Activated T-helper 1 cell treated with anti-CD3 and anti-CD28 coated beads, Interleukin-12 subunit alpha, Interleukin-12 subunit beta, Interleukin-2, Interleukin-4 antibody, amounts not matched to agents 30 ng/mL and 10 ng/mL and 1 ng/mL, durations not matched to agents 14 hours and 24 hours and 36 hours (primary cell): ENCODE measurements around the gene OR2T10. TPM values are rescaled to one million over a fixed set of nuclear protein-coding genes. Genes with fewer than 3 reads are reported as not detected.

Source experiments
- DNase-seq: peaks from one replicate; pipeline ENCODE4 v3.0.0; 2021; ENCODE audit warnings: low spot score
- H3K27ac Mint-ChIP-seq: one replicate; pipeline ENCODE4 v1.8.0; 2021; ENCODE audit warnings: mild to moderate bottlenecking, mixed read lengths
- H3K27me3 Mint-ChIP-seq: one replicate; pipeline ENCODE4 v1.8.0; 2022; ENCODE audit warnings: mild to moderate bottlenecking, moderate library complexity, mixed read lengths; ENCODE audit not compliant: insufficient read depth
- H3K36me3 Mint-ChIP-seq: one replicate; pipeline ENCODE4 v1.8.0; 2021; ENCODE audit warnings: low read depth, mixed read lengths
- H3K4me1 Mint-ChIP-seq: one replicate; pipeline ENCODE4 v1.8.0; 2021; ENCODE audit warnings: low read depth, mixed read lengths
- H3K4me3 Mint-ChIP-seq: one replicate; pipeline ENCODE4 v1.8.0; 2021; ENCODE audit warnings: mild to moderate bottlenecking, moderate library complexity, mixed read lengths
- H3K9me3 Mint-ChIP-seq: one replicate; pipeline ENCODE4 v1.8.0; 2021; ENCODE audit warnings: mixed read lengths
- intact Hi-C: fragments of 100-400 bp; cut with micrococcal nuclease; formaldehyde crosslinking; loops from one replicate; pipeline ENCODE4 v1.15.1; 2024
- total RNA-seq: library from RNA; stranded (reverse); gene quantifications from 2 replicates; pipeline ENCODE4 v1.2.3, GENCODE V29; 2022

OR2T10 gene
- total RNA-seq, 1 donor from 2014 or later = not detected

GRCh38 chr1:248625166-248625565 lies 27.7 kb upstream of the OR2T10 start:
- H3K36me3 Mint-ChIP-seq = no peaks in the 10 kb centered on the region
- intact Hi-C loops = no loop called here
- no peak overlapping the region for H3K4me3 Mint-ChIP-seq
- no peaks in the 10 kb centered on the region for H3K4me1 Mint-ChIP-seq
- no peaks in the 10 kb centered on the region for H3K27me3 Mint-ChIP-seq
- no peak overlapping the region for H3K27ac Mint-ChIP-seq
- DNase-seq = no peak
- no peaks in the 10 kb centered on the region for H3K9me3 Mint-ChIP-seq

- Mint-ChIP-seq H3K9me3 (no peaks in the 10 kb centered on the region), H3K27ac (no peak overlapping the region), H3K36me3 (no peaks in the 10 kb centered on the region)
Measured at GRCh38 chr1:248622570-248623001, 25.1 kb upstream of the OR2T10 start.

GRCh38 chr1:248621770-248622169 lies 24.3 kb upstream of the OR2T10 start:
- intact Hi-C loops = loop anchor here (1.0 kb wide), 2 partner anchors 66 to 186 kb away; no protein-coding TSS in a partner anchor
- Mint-ChIP-seq H3K4me1 (peaks cover 9% of the 10 kb centered on the region), H3K36me3 (no peaks in the 10 kb centered on the region), H3K9me3 (no peaks in the 10 kb centered on the region), H3K4me3 (no peak overlapping the region), H3K27me3 (no peaks in the 10 kb centered on the region), H3K27ac (no peak overlapping the region)
- DNase-seq = no peak

More at GRCh38 chr1:248622570-248623001, 25.1 kb upstream of the OR2T10 start:
- H3K4me1 Mint-ChIP-seq = peaks cover 9% of the 10 kb centered on the region
- H3K4me3 Mint-ChIP-seq = no peak overlapping the region
- H3K27me3 Mint-ChIP-seq = no peaks in the 10 kb centered on the region
- intact Hi-C loops = loop anchor here (1.0 kb wide), 2 partner anchors 65 to 185 kb away; no protein-coding TSS in a partner anchor
- no peak for DNase-seq

- Mint-ChIP-seq H3K9me3 (no peaks in the 10 kb centered on the region), H3K36me3 (no peaks in the 10 kb centered on the region), H3K4me1 (peaks cover 13% of the 10 kb centered on the region), H3K4me3 (no peak overlapping the region), H3K27me3 (no peaks in the 10 kb centered on the region), H3K27ac (no peak overlapping the region)
- DNase-seq = no peak
- intact Hi-C loops = loop anchor here (2.0 to 10.0 kb wide), 2 partner anchors 68 to 214 kb away; partner anchors contain the start of gene OR2T1
Measured at GRCh38 chr1:248618878-248619277, 21.4 kb upstream of the OR2T10 start.

GRCh38 chr1:248618119-248618518 lies 20.6 kb upstream of the OR2T10 start:
- H3K27ac Mint-ChIP-seq = no peak overlapping the region
- no peak overlapping the region for H3K4me3 Mint-ChIP-seq
- no peaks in the 10 kb centered on the region for H3K9me3 Mint-ChIP-seq
- no peaks in the 10 kb centered on the region for H3K36me3 Mint-ChIP-seq
- no peak for DNase-seq
- no peaks in the 10 kb centered on the region for H3K27me3 Mint-ChIP-seq
- H3K4me1 Mint-ChIP-seq = peaks cover 21% of the 10 kb centered on the region
- intact Hi-C loops = loop anchor here (2.0 to 10.0 kb wide), 2 partner anchors 69 to 213 kb away; partner anchors contain the start of gene OR2T1

GRCh38 chr1:248613742-248614141 lies 16.2 kb upstream of the OR2T10 start:
- Mint-ChIP-seq H3K27ac (peak overlapping the region; percentile 80), H3K9me3 (no peaks in the 10 kb centered on the region), H3K4me1 (peaks cover 23% of the 10 kb centered on the region), H3K36me3 (no peaks in the 10 kb centered on the region), H3K4me3 (no peak overlapping the region), H3K27me3 (no peaks in the 10 kb centered on the region)
- DNase-seq = no peak
- intact Hi-C loops = loop anchor here (10.0 kb wide), 1 partner anchor 209 kb away; the partner anchor contains the start of gene OR2T1

- no peak for DNase-seq
- H3K4me1 Mint-ChIP-seq = peaks cover 19% of the 10 kb centered on the region
- no peaks in the 10 kb centered on the region for H3K27me3 Mint-ChIP-seq
- H3K9me3 Mint-ChIP-seq = no peaks in the 10 kb centered on the region
- H3K4me3 Mint-ChIP-seq = no peak overlapping the region
- H3K36me3 Mint-ChIP-seq = no peaks in the 10 kb centered on the region
- H3K27ac Mint-ChIP-seq = peak overlapping the region; percentile 44
- intact Hi-C loops = loop anchor here (10.0 kb wide), 1 partner anchor 207 kb away; the partner anchor contains the start of gene OR2T1
Measured at GRCh38 chr1:248611883-248612414, 14.4 kb upstream of the OR2T10 start.

GRCh38 chr1:248610301-248610700 lies 12.8 kb upstream of the OR2T10 start:
- intact Hi-C loops = loop anchor here (10.0 kb wide), 1 partner anchor 206 kb away; the partner anchor contains the start of gene OR2T1

GRCh38 chr1:248599396-248599795 lies 1.9 kb upstream of the OR2T10 start:
- intact Hi-C loops = no loop called here
- Mint-ChIP-seq H3K9me3 (no peaks in the 10 kb centered on the region), H3K27ac (no peak overlapping the region), H3K4me3 (no peak overlapping the region), H3K36me3 (no peaks in the 10 kb centered on the region), H3K27me3 (no peaks in the 10 kb centered on the region), H3K4me1 (peaks cover 5% of the 10 kb centered on the region)
- no peak for DNase-seq

More at GRCh38 chr1:248610301-248610700, 12.8 kb upstream of the OR2T10 start:
- DNase-seq = no peak
- Mint-ChIP-seq H3K4me1 (peaks cover 19% of the 10 kb centered on the region), H3K9me3 (no peaks in the 10 kb centered on the region), H3K27ac (no peak overlapping the region), H3K4me3 (no peak overlapping the region), H3K36me3 (no peaks in the 10 kb centered on the region), H3K27me3 (no peaks in the 10 kb centered on the region)

- no peak overlapping the region for H3K27ac Mint-ChIP-seq
Measured at GRCh38 chr1:248596615-248597014, 885 bp downstream of the OR2T10 start.

GRCh38 chr1:248593226-248593625 lies 4.3 kb downstream of the OR2T10 start:
- Mint-ChIP-seq H3K9me3 (no peaks in the 10 kb centered on the region), H3K27ac (no peak overlapping the region), H3K36me3 (no peaks in the 10 kb centered on the region), H3K4me1 (peaks cover 5% of the 10 kb centered on the region), H3K4me3 (no peak overlapping the region), H3K27me3 (no peaks in the 10 kb centered on the region)
- intact Hi-C loops = no loop called here
- DNase-seq = no peak

More at GRCh38 chr1:248596615-248597014, 885 bp downstream of the OR2T10 start:
- intact Hi-C loops = no loop called here
- no peaks in the 10 kb centered on the region for H3K36me3 Mint-ChIP-seq
- H3K4me1 Mint-ChIP-seq = peaks cover 5% of the 10 kb centered on the region
- H3K9me3 Mint-ChIP-seq = no peaks in the 10 kb centered on the region
- H3K27me3 Mint-ChIP-seq = no peaks in the 10 kb centered on the region
- DNase-seq = no peak
- H3K4me3 Mint-ChIP-seq = no peak overlapping the region

GRCh38 chr1:248592655-248593054 lies 4.8 kb downstream of the OR2T10 start:
- H3K27me3 Mint-ChIP-seq = peaks cover 1% of the 10 kb centered on the region
- H3K4me1 Mint-ChIP-seq = peaks cover 5% of the 10 kb centered on the region
- H3K27ac Mint-ChIP-seq = no peak overlapping the region
- H3K9me3 Mint-ChIP-seq = no peaks in the 10 kb centered on the region
- H3K36me3 Mint-ChIP-seq = no peaks in the 10 kb centered on the region
- H3K4me3 Mint-ChIP-seq = no peak overlapping the region
- intact Hi-C loops = no loop called here
- no peak for DNase-seq

- no peak for DNase-seq
- no peaks in the 10 kb centered on the region for H3K4me1 Mint-ChIP-seq
- intact Hi-C loops = no loop called here
- H3K4me3 Mint-ChIP-seq = no peak overlapping the region
- H3K27ac Mint-ChIP-seq = no peak overlapping the region
- H3K36me3 Mint-ChIP-seq = no peaks in the 10 kb centered on the region
- peaks cover 3% of the 10 kb centered on the region for H3K27me3 Mint-ChIP-seq
- H3K9me3 Mint-ChIP-seq = no peaks in the 10 kb centered on the region
Measured at GRCh38 chr1:248590055-248590454, 7.4 kb downstream of the OR2T10 start.
